ENCODE results near the gene SH3PXD2A.

- no peak for TF ChIP-seq CTCF (conservative IDR thresholded peaks at IDR 0.05 in 1 of 2, IDR thresholded peaks at IDR 0.05 in 1 of 2; ENCODE audit: extremely low read depth in 1 of 2, insufficient read depth in 1 of 2, low read depth in 1 of 2, low read length in 2 of 2)
- TF ChIP-seq EZH2 (IDR thresholded peaks at IDR 0.05; ENCODE audit: borderline replicate concordance, low read length) = no peak
Measured at GRCh38 chr10:103620352-103620740, 235.0 kb downstream of the SH3PXD2A start.

Measured in mammary epithelial cell (primary cell).